Measurements from ENCODE around the gene IFIT1B.

DNA sequence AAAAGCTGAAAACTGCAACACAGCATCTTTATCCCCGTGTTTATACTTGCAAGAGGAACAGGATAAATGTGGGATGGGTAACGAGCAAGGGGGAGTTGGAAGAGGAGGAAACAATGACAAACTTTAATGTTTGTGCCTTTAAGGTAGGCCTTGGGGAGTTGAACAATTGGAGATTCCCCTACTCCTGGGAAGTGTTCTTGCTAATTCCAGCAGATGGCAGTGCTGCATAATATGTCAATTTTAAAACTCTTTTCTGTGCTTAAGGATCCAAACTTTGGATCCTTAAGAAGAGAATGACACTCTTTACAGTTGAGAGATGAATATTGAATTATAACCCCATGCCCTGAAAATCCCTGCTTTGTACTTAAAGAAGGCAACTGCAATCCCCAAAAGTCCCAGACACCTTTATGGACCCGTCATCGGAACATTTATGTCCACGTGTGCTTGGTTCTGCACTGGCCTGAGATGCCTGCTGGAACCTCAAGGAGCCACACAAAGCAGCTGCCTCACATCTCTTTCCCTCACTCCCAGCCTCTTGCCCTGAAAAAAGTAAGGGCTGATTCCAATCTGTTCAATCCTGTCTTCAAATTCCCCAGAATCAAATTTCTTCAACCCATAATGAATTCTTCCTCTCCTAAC lies 48.5 kb downstream of the IFIT1B start:
- TF ChIP-seq BCLAF1 (IDR thresholded peaks at IDR 0.05; ENCODE audit: borderline replicate concordance in 1 of 2, control insufficient read depth in 1 of 2, low read depth in 2 of 2, low read length in 1 of 2) (no peak), POU5F1 (IDR thresholded peaks at IDR 0.05; ENCODE audit: borderline replicate concordance, low read depth, low read length, partially characterized antibody) (no peak), CTCF (IDR thresholded peaks at IDR 0.05 in 2 of 3, conservative IDR thresholded peaks at IDR 0.05 in 1 of 3; ENCODE audit: insufficient read depth in 2 of 3, low read depth in 1 of 3, low read length in 3 of 3) (peak; percentile 41 to 73 (median 52); a peak in 4 of 6 replicates), POLR2A (conservative IDR thresholded peaks at IDR 0.05) (no peak), SETDB1 (IDR thresholded peaks at IDR 0.05; ENCODE audit: low read length) (no peak), ZNF217 (CRISPR knock-in tag; IDR thresholded peaks at IDR 0.05) (no peak), EZH2 (IDR thresholded peaks at IDR 0.05; ENCODE audit: borderline replicate concordance, low read depth, low read length) (no peak), SMAD3 (CRISPR knock-in tag; conservative IDR thresholded peaks at IDR 0.05) (no peak), FOS (IDR thresholded peaks at IDR 0.05; ENCODE audit: extremely low read depth, insufficient read length) (no peak), PTRF (tag; IDR thresholded peaks at IDR 0.05) (no peak)
- TF ChIP-seq, protein P1, sequence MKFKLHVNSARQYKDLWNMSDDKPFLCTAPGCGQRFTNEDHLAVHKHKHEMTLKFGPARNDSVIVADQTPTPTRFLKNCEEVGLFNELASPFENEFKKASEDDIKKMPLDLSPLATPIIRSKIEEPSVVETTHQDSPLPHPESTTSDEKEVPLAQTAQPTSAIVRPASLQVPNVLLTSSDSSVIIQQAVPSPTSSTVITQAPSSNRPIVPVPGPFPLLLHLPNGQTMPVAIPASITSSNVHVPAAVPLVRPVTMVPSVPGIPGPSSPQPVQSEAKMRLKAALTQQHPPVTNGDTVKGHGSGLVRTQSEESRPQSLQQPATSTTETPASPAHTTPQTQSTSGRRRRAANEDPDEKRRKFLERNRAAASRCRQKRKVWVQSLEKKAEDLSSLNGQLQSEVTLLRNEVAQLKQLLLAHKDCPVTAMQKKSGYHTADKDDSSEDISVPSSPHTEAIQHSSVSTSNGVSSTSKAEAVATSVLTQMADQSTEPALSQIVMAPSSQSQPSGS (CRISPR knock-in tag; IDR thresholded peaks at IDR 0.05): no peak

Data from K562 (cell line).